Activated T-cell treated with anti-CD3 and anti-CD28 coated beads, Interleukin-2, amount 50 U/mL, for 48 hours (primary cell): ENCODE data around the gene KLHDC9.

Source experiments
- DNase-seq, 2 experiments: peaks; one replicate each; pipeline ENCODE4 v3.0.0-alpha.2; 2020

Gene KLHDC9

DNA sequence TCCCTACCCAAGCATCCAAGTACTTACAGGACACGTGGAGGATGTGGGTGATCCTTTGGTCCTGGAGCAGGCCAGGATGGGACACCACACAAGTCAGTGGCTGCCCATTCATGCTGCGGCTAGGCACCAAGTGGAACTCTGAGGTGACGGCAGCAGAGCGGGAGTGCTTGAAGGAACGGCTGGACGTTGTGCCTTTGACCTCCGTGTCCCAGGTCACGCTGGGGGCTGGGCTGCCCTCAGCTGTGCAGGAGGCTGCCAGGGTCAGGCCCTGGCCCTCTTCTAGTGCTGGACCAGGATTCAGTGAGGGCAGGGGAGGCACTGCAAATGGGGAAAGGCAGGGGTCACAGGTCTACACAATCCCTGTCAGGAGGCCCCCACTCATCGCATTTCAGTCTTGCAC lies 20.7 kb upstream of the KLHDC9 start:
- DNase-seq: no peak

DNA sequence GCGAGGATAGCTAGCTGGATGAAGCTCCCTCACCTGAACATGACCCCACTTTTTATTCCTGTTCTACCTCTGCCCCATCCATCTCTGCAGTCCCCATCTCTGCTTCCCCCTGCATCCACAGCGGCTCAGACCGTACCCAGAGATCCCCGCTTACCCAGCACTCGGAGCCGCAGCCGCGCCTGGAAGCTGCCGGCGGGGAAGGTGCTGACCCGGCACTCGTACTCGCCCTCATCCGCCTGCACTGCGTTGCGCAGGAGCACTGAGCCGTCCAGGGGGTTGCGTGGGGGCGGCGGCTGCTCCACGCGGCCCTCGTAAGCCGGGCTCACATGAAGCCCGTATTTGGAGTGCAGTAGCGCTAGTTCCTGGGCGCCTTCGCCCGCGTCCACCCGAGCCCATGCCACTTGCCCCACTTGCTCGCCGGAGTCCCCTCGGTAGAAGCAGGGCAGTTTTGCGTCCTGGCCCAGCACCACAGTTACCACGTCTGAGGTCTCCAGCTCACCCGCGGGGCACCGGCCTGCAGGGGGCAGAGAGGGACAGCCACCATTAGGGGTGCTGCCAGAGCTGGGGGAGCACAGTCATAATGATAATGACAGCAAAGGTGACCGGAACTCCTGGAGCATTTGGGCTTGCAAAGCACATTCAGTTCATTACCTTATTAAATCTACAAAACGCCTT lies 18.6 kb upstream of the KLHDC9 start:
- no peak for DNase-seq

DNA sequence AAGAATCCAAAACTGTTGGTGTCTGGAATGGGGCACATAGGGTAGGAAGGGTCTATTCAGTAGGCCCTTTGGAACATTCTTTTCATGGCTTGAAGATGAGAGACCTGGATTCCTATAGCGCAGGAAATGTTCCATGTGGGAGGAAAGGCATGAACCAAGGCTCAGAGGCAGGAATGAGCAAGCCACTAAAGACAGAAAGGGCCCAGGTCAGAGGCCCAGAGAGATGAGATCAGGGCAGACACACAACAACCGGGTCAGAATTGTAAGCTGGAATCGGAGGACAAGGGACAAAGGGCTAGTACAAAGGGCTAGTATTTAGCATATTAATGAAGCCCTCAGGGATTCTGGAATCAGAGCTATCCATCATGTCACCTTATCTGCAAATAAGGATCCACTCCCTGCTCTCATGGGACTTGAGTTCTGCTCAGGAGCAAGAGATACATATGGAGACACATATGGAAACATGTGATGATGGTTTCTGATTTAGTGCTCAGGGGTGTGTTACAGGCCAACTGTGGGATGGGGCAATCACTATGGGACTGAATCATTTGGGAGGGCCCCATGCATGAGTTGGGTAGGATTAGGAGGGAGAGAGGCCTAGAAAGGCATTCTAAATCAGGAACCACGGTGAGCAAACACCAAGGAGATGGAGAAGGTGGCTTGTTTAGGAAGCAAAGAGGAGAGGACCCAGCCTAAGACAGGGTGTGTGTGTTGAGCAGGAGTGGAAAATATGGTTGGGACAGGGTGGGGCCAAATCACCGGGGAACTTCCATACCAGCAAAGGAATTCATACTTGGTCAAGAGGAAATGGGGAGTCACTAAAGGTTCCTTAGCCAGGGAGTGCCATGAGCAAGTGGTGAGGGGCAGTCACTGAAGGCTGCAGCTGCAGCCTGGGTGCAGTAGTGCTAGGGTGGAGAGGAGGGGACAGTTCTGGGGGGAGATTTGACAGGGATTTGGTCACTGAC lies 17.4 kb upstream of the KLHDC9 start:
- DNase-seq: no peak

DNA sequence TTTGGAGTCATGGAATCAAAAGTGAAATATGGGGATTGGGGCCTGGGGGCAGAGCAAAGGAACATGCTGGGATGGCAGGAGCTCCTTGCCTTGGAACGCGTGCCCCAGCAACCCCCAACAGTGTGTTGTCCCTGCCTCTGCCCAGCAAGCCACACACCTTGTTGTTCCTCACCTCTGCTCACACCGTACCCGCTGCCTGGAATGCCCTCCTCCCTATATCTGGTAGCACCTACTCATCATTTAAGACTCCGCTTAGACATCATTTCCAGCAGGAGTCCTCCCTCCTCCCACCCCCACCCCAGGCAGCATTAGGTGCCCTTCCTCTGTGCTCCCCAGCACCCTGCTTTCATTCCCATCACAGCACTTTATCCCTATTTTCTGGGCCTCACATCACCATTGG lies 16.6 kb upstream of the KLHDC9 start:
- DNase-seq: no peak

DNA sequence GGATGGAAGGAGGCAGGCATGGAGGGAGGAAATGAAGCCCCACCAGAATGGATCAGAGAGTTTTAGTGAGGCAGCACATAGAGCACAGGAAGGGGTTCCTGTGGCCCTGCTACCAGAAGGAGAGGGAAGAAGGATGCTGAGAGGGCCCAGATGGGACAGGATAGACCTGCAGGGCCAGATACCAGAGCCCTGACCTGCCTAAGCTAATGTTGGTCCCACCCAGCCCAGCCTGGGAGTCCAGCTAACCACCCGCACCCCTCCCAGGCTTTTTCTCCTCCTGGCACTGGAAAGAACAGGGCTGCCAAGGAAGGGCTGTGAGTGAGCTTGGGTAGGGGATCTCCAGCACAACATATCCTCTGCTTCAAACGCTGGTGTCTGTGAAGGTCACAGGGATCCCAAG lies 15.7 kb upstream of the KLHDC9 start:
- DNase-seq: no peak

DNA sequence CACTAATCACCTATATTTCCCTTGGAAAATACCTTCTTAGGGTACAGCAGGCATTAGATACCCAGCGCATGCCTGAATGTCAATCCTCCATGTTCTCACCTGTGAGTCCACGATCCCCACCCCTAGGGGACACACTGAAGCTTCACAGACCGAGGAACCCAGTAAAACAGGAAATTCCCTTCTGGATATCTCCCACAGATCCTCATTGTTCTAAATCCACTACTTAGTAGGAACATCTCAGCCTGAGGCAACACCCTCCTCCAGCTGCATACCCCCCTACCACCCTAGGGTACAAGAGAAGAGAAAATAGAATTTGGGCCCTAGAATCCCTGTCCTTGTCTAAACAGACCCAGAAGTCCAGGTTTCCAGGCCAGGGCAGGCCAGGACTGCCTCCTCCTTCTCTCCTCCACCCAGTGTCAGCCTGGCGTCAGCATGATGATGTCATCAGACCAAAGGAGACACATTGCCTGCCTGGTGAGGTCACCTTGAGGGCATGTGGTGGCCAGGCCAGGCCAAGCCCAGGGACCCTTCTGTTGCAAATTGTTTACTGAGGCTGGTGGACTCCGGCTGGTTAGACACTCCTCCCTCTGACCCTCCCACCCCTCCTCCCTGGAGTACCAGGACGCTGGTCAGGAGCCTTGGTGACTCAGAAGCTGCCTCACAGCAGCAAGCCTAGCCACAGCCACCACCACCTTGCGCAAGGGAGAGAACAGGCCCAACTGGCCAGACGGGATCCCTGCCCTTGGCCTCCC lies 15.0 kb upstream of the KLHDC9 start:
- no peak for DNase-seq

DNA sequence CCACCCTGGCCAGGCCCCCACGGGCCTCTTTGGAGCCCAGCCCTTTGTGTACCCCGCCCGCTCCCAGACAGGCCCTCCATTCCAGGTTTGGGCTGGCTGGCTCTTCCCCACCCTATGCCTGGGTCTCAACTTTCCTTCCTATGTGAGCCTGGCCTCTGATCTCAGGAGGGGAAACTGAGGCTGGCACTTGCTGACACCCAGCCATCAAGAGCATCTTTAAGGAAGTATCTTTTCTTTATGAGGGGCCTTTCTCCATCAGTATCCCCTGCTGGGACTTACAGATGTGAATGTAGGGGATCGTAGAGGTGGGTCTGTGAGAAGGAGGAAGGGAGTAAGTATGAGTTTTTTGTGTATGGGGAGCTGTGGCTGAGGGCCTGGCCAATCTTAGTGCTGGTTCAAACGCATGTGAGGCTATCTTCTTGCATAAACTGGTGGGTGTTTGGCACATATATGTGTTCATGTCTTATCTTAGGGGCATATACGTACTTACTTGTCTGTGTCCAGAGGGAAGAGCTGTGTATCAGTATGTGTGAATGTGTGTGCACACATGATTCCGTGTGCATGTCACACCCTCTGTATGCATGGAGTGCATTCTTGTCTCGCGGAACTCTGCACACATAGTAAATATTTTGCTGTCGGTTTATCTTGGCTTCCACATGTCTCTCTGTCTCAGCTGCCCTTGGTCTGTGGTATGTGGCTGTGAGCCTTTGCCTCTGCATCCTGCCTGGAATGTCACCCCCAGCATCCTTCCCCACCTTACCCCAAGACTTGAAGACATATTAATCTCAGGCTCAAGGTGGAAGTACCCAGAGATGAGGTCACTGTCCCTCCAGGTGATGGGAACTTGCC lies 14.2 kb upstream of the KLHDC9 start:
- no peak for DNase-seq

DNA sequence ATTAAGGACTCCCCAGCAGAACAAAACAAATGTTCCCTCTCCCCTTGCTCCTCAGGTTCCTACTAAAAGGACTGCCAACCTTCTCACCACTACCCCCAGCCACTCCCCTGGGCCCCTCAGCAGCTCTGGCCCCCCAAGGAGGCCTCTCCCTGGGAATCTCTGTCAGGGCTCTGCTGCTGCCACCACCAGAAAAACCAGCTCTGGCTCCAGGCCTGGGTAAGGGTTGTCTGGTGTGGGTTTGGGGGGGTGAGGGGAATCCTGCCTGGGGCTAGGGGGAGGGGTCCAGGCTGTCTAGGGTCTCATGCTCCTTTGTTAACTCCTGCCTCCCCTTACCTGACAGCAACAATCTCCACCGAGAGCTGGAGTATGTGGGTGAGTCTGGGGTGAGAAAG lies 13.6 kb upstream of the KLHDC9 start:
- DNase-seq: no peak

DNA sequence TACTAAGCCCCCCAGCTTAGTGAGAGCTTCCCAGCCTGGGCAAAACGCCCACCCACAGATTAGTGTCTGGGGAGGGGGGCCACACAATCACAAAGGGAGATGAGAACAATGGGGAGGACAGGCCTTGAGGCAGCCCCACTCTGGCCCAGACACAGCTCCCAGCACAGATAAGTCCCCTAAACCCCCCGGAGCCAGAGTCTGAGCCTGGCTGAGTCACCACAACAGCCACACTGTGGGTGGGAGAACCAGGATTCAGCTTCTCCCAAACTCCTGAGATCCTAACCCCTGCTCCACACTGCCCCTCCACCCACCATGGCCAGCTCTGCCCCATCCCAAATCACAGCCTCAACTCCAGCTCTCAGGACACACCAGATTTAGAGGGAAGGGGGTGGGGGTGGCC lies 13.0 kb upstream of the KLHDC9 start:
- no peak for DNase-seq

DNA sequence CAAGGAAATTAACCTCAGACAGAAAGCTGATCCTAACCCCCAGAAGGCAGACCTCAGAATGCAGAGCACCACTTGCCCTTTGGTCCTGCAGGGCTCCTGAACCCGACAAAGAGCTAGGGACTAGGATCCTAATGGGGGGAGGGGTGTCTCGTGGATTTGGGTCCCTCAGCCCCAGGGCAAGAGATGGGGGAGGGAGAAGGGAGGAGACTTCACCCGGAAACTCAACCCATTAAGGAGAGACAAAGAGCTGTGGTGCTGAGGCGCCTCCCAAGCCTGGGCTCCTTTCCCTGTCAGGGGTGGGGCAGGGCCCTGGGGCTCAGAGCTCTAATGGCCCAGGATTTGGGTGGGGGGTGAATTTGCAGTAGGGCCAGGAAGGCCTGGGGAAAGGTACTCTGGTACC lies 11.7 kb upstream of the KLHDC9 start:
- DNase-seq: no peak

DNA sequence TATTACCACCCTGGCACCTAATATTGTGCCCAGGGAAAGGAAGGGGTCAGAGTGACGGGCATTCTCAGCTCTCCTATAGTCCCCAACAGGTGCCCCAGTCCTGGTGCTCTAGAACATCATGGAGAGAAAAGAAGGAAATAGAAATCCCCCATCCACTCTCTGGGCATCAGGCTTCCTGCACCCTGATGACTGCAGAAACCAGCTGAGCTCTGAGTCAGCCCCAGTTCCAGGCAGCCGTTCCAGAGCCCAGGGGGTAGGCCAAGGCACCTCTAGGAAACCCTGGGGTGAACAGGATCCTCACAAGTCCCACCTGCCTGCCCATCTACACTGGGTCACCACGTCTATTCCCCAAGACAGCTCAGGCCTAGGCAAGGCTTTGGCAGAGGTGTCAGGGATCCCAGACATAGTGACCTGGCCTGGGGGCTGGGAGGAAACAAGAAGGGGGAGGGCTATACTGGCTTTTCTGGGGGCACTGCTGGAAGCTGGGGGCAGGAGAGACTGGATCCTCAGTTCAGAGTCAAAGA lies 9.5 kb upstream of the KLHDC9 start:
- DNase-seq: no peak

DNA sequence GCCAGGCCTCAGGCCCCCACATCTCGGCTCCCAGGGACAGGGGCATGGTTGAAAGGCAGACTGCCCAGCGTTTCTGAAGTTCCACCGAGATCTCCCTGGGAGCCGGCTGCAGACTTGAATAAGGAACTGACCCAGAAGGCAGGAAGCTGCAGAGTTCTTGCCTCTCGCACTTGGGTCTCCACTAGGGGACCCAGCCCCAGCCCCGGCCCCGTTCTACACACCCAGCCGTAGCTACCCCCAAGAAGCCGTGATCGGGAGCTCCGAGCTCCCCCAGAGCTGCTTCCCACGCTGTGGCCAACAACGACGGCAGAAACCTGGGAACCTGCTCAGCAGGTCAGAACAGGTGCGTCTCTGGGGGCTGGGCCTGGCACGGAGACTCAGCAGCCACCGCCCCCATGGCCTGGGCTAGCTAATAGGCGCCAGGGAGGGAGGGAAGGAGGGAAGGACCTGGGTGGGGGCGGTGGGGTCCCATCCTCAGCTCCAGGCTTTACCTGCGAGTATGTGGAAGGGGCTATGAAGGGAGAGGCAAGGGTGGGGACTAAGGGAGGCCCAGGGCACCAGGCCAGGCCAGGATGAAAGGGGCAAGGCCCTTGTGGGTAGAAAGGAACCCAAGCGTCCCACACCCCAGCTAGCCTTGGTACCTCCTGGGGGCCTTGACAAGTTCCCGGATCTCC lies 8.8 kb upstream of the KLHDC9 start, which contains the start of gene NECTIN4:
TSS of gene NECTIN4 (minus strand) at position 308 of the 674 bp plus-strand sequence. CDS start at position 46, 262 bp downstream.
- DNase-seq: no peak

DNA sequence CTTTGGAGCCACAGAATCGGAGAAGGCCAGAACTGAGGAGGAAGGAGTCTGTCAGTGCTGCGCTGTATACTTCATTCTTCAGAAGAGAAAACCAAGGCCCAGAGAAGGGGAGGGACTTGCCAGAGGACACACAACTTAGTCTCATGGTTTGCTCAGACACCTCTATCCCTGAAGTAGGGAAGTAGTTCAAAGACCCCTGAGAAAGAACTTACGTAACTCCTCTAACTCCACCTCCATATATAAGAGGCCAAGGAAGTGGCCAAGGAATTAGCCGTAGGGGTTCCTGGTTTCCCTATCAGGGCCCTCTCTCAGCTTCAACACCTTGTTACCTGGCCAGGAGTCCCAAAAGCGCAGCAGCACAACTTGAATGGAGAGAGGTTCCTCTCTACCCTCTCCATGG lies 8.2 kb upstream of the KLHDC9 start:
- DNase-seq: no peak

DNA sequence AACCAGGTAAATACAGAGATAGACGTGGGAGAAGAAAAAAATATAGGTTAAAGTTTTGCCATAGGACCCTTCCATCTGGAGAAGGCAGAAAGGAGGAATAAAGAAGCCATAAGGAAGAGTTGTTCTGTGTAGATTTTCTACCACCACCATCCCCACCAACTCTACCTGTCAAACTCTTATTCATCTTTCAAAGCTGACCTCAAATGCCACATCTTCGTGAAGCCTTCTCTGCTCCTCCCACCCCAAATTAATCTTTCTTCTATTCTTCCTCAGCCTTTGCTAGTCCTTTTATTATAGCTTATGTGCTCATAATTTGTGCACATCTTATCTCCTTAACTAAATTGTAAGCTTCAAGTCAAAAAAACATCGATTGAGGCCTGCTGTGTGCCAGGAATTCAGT lies 7.5 kb upstream of the KLHDC9 start:
- DNase-seq: no peak

DNA sequence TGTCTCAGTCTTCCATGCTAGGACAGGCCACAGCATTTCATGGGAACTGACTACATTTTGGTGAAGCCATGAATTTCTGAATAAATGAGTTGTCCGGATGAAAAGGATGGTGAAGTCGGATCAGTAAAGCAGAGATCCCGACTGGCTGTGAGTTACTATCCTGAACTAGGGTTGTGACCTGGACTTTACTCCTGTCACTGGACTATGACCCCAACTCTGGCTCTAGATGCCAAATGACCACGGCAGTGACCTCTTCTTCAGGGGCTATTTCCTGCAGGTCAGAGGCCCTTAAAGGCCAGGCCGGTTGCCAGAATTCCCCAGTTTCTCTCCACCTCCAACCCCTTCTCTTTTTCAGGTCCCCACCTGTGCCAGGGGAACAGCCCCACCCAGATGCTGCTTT lies 7.1 kb upstream of the KLHDC9 start:
- DNase-seq: no peak

DNA sequence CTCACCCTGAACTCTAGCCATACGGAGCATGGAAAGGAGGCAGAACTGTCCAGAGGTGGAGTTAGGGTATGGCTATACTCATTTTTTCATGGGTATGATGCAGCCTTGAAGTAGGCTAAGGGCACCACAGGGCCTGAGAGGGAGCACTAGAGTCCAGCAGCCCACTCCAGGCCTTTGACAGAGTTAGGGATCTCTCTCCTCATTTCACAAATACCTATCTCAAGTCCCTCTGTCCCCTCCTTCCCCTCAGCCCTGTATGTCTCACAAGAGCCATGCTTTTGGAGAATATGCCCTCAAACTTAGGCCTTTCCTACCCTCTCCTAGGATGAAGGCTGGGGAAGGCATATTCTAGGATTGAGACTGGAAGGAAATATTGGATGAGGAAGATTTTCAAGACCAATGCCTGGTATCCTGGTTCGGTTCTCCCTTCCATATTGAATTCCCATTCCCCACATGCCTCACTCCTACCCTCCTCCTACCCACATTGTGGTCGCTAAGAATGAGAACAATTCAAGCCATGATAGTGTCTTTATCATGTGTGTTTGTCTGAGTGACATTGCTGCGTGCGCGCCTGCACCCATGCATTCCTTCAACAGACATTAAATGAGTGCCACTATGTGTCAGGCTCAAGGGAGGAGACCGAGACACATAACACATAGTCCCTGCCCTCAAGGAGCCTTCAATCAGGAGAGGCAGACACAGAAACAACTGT lies 6.2 kb upstream of the KLHDC9 start:
- DNase-seq: no peak

DNA sequence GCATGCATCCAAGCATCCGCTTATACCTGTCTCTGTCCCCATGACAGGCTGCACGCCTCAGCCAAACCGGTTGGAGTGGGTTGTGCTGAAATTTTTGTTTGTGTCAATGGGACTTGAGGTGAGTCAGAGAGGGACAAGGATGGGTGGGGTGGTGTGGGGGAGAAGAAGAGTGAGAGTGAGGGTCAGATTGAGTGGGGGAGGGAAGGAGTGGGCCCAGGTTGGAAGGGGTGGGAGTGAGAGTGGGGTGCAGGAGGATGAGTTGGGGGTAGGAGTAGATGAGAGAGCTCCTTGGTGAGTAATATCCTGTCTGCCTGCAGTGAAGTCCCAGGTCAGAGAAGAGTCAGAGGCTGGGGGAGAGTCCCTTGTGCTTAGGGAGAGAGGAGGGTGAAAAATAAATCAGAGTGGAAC lies 5.5 kb upstream of the KLHDC9 start:
- DNase-seq: peak; percentile 61

DNA sequence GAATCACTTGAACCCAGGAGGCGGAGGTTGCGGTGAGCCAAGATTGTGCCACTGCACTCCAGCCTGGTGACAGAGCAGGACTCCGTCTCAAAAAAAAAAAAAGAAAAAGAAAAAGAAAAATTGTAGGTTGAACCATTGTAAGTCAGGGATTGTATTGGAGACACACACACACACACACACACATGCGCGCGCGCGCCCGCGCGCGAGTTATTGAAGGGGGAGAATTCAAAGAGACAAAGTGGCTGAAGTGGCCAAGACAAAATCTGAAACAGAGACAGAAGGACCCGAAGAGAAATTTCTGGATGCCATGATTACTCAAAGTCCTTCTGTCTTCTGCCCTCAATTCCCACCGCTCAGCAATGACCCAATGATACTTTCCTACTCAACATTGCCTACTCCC lies 3.7 kb upstream of the KLHDC9 start:
- no peak for DNase-seq

DNA sequence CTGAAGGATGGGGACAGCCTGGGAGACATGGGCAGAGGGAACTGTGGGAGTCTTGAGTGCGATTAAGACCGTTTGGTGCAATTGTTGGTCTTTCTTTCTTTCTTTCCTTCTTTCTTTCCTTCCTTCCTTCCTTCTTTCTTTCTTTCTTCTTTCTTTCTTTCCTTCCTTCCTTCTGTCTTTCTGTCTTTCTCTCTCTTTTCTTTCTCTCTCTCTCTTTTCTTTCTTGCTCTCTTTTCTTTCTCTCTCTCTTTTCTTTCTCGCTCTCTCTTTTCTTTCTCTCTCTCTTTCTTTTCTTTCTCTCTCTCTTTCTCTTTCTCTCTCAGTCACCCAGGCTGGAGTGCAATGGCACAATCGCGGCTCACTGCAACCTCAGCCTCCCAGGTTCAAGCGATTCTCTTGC lies 2.9 kb upstream of the KLHDC9 start:
- no peak for DNase-seq

DNA sequence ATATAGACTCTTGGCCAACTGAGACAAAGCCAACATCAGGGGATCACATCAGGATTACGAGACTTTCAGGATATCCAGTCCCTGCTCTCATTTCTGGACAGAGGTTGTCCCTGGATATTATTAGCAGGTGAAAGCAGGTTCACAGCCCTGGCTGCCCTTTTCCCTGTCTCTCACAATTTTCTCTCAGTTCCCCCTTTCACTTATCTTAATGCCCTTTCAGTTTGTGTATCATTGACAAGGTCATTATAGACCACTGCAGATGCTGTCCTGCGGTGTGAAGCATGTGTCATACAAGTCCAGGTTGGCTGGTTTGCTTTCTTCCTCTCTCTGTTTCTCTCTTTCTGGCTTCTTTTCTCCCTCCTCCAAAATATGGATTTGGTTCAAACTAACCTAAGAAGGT lies 2.1 kb upstream of the KLHDC9 start:
- no peak for DNase-seq

DNA sequence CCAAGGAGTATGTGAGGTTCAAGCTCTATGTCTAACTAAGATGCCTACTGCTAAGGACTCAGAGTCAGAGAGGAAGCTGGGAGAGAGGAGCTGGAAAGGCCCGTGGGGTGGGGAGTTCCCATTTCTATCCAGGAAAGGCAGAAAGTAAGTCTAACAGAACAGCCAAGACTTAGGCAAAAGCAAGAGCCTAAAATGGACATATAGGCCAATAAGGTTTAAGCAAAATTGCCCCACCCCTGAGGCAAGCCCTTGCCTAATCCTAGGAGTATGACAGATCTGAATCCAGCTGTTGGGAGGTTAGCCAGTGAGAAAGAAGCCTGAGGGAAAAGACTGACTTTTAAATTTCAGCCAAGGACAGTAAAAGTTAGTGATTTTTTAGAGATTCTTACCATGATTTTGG lies 1.6 kb upstream of the KLHDC9 start:
- DNase-seq: no peak
